GM13977 (cell line): Measurements from ENCODE around the gene BICRA.

ENCODE experiments used
- DNase-seq: peaks from one replicate; pipeline ENCODE4 v3.0.0; 2012; ENCODE audit warnings: low spot score
- CTCF ChIP-seq: IDR thresholded peaks from 2 replicates; pipeline ENCODE4 v1.5.1; 2012; ENCODE audit warnings: mild to moderate bottlenecking, control low read depth; ENCODE audit not compliant: insufficient read depth; ENCODE audit errors: extremely low read depth, missing control alignments
- in situ Hi-C: fragments of 300-500 bp; cut with MboI; formaldehyde crosslinking; loops from one replicate; pipeline ENCODE4 v1.12.0; 2022; ENCODE audit warnings: low sequenced_read_pairs, low pct_unique_long_range_greater_than_20kb, mixed read lengths, inconsistent platforms; ENCODE audit not compliant: unreplicated experiment

The BICRA gene

GRCh38 chr19:47699360-47699917 is 90.5 kb downstream of the BICRA start:
- in situ Hi-C loops: loop anchor here (5.0 to 25.0 kb wide), 2 partner anchors 262 to 412 kb away; no protein-coding TSS in a partner anchor
- peak; percentile 89 for TF ChIP-seq CTCF
- DNase-seq: peak; percentile 87

- TF ChIP-seq CTCF: no peak
- DNase-seq: no peak
- in situ Hi-C loops: no loop called here
Measured at GRCh38 chr19:47700934-47701716, 92.2 kb downstream of the BICRA start.

DNA sequence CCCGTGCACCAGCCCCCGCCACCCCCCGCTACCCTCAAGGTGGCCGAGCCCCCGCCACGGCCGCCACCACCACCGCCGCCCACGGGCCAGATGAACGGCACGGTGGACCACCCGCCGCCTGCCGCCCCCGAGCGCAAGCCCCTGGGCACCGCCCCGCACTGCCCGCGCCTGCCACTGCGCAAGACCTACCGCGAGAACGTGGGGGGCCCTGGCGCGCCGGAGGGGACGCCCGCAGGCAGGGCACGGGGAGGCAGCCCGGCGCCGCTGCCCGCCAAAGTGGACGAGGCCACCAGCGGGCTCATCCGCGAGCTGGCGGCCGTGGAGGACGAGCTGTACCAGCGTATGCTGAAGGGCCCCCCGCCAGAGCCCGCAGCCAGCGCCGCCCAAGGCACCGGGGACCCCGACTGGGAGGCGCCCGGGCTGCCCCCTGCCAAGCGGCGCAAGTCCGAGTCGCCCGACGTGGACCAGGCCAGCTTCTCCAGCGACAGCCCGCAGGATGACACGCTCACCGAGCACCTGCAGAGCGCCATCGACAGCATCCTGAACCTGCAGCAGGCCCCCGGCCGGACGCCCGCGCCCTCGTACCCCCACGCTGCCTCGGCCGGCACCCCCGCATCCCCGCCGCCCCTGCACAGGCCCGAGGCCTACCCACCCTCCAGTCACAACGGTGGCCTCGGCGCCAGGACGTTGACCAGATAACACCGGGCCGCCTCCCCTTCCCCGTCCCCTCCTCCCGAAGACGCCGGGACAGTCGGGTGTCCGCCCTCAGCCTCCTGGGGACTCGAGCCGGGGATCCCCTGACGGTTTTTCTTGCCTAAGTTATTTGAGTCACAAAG is 93.0 kb downstream of the BICRA start:
- TF ChIP-seq CTCF: no peak
- DNase-seq: no peak
- in situ Hi-C loops: no loop called here

- in situ Hi-C loops: no loop called here
- no peak for DNase-seq
- no peak for TF ChIP-seq CTCF
Measured at GRCh38 chr19:47702671-47703070, 93.7 kb downstream of the BICRA start.

DNA sequence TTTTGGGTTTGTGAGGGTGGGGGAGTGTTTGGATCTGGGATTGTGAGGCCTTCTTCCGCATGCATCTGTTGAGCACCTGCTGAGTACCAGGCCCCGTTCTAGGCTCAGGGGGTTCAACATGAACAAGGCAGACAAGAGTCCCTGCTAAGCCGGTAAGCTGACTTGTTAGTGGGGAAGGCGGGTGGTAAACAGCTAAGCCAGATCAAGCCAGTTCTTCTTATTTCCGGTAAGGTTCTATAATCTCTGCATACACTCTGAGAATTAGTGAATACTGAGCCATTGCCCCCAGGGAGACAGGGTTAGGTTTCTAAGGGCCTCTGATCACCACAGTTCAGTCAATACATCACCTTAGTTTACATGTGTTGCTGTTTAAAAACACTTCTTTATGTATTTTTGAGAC is 94.4 kb downstream of the BICRA start:
- DNase-seq: no peak
- in situ Hi-C loops: no loop called here
- no peak for TF ChIP-seq CTCF

DNA sequence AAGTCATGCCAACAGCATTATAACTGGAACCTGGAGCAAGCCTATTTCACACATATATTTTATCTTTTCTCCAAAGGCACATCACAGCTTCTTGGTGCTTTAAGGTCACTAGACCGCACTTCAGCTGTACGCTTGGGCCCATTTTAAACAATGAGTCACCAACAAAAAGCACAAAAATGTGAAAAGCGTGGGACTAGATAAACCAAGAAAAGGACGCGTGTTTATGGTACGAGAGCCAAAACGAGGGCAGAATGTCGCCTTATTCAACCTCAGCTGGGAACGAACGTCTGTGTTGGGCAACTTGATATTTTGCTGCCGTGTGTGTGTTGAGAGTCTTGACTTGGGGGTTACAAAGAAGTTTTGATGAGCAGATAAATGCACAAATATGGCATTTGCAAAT is 95.1 kb downstream of the BICRA start:
- in situ Hi-C loops: no loop called here
- no peak for DNase-seq
- no peak for TF ChIP-seq CTCF
